Measurements from ENCODE around the gene PTPRM.

PTPRM gene

DNA sequence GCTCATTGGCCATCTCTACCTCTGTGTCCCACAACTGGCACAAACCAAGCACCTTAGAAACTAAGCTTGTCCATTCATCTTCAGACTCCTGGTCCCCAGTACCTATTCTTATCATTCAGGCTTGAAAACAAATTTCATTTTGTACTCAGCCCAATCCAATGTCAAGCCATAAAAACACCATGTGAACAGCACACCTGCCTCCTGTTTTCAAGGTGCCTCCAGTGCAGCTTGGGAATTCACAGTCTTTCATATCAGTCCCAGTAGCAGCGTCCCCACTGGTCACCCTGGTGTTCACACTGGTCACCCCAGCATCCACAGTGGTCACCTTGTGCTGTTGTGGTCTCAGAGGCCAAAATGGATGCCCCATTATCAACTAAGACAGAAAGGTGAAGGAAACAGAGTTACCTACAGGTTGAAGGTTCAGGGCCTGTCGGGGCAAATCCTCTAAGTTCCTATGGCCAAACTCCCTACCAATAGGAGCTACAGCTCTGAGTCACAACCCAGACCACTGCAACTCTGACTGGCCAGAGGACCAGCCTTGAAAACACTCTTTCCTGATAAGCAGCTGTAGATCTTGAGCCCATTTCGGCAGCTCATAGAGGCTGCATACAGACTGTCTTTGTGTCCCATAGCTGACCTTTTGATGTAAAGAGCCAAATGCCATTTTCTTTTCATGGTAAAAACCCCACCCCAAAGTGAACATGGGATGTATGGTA is 782.6 kb downstream of the PTPRM start:
- no peak for DNase-seq

DNA sequence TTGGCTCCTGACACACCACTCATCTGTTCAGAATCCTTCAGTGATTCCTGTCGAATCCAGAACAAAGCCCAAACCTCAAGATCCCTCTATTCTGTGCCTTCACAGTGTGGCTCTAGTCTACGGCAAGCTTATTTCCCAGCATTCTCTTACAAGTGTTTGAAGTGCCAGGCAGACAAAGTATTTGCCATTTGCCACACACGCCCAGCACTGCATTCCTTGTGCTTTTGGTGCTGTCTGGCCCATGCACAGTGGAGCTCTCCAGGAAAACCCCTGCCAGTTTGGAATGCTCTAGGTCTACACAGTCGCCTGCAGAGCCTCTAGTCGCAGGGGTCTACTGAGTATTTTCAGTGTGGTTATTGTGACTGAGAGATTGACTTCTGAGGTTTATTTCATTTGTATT is 783.5 kb downstream of the PTPRM start:
- no peak for DNase-seq

DNA sequence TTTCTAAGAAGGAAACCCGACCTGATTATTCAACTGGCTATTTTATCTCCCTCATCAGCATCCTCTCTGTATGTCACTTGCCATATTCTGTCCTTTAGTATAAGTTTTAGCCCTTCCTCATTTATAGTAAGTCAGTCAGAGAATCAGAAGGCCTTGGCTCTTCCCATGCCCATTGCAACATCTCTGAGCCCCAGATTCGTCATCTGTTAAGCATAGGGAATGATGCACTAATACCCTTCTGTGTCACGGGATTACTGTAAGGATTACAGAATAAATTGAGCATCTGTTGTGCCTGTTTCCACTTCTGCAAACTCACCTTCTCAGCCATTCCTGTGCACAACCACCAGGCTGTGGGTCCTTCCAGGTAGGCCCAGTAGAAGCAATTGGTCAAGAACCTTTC is 784.0 kb downstream of the PTPRM start:
- no peak for DNase-seq

DNA sequence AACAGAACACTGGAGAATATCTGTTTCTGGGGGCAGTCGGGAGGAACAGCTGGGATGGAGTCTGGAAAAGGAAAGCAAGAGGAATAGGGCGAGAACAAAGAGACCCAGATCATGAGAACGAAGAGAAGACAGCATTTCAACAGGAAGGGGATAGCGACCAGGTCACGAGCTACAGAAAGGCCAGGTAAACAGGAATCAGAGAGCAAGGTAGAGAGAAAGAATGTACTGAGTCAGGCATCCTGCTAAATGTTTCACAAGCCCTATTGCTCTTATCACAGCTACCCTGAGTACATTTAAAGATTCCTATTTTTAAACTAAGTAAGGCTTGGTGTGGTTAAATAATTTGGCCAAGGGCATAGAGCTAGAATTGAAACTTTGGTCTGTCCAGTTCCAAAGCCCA is 787.2 kb downstream of the PTPRM start:
- DNase-seq: no peak

DNA sequence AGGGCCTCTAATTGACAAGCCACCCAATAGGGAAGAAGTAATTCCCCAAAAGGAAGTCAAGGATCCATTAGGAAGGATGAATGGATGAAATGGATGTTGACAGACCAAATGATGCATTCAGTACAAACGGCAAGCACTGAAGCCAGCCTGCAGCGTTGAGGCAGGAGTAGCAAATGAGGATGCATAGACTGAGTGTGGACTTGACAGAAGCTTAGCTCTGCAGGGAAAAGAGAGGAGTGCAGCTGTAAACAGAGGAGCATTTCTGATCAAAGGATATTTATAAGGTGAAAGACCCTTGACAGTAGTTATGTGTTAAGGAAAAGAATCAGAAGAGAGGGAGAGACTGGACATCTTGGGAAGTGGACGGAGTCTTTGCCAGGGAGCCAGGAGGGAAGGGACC is 788.9 kb downstream of the PTPRM start:
- DNase-seq: no peak

DNA sequence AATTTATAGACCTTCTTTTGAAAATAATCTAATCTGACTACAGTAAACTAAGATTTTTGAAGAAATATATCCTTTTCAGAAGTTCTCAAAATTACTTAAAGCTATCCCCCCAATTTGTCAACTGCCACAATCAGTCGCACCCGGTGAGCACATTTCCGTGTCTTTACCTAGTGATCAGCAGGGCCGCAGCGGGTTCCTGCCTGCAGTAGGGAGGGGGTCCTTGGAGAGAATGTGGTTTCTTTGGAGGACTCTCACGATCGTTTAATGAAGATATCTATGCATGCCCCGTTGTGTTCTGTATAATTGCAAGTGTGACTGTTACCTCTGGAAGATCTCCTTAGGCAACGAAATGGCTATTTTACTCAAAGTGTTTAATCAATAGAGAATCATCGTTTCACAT is 790.2 kb downstream of the PTPRM start:
- no peak for DNase-seq

DNA sequence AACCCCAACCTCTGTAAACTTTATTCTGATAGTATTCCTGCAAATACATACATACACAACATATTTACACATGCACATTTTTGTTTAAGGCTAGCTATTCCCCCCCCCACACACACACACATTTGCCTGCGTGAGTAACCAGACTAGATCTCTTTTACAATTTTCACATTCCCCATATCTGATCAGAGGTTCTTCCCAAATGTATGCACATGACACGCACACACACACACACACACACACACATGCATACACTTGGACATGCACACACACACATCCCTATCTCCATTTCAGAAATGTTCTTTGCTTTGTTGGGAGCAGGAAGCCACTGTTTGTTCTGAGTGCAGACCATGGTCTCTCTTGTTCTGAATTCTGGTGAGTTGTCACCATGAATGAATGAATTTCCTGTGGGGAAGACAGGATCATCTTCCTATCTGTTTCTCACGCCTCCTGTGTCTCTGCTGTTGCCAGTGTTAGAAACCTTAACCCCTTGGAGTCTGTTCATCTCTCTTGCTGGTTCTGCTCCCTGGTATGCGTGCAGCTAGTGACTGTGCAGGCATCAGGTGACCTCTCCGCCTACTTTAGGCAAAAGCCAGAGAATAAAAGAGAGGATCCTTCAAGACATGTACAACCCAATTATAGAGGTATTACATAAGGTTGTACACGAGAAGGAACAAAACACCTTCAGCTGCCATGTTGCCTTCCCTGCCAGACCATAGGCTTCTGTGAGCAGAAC is 791.1 kb downstream of the PTPRM start:
- no peak for DNase-seq

DNA sequence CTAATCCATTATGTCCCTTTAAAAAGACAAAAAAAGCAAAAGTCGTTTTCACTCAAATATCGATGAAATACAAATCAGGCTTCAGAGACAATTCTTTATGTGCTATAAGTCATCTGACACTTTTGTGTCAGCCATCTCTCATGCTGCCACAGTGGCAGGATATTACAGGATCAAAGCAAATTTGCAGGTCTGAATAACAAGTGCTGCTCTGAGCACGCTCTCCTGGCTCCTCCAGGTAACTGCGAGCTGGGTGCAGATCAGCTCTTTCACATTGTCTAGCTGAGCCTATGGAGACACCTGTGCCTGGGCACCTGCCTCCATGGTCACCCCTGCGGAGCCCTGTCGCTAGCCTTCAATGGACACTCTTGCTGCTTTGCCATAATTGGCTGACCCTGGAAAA is 792.0 kb downstream of the PTPRM start:
- no peak for DNase-seq

DNA sequence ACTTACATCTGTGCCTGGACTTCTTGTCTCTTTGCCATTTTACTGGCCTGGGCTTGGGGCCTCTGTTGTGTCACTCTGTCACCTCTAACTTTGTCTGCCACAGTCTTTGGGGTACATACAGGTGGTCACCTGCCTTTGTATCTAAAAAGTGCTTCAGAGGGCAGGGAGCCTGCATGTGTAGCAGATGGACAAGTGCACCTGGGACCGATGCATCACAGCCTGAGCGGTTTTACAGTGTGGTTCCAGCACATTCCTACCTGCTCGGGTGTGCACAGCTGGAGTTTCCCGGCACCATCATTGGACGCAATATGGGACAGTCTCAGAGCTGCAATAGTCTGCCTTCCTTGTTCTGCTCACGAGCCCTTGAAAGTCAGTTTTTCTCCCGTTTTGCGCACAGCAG is 792.4 kb downstream of the PTPRM start:
- no peak for DNase-seq

DNA sequence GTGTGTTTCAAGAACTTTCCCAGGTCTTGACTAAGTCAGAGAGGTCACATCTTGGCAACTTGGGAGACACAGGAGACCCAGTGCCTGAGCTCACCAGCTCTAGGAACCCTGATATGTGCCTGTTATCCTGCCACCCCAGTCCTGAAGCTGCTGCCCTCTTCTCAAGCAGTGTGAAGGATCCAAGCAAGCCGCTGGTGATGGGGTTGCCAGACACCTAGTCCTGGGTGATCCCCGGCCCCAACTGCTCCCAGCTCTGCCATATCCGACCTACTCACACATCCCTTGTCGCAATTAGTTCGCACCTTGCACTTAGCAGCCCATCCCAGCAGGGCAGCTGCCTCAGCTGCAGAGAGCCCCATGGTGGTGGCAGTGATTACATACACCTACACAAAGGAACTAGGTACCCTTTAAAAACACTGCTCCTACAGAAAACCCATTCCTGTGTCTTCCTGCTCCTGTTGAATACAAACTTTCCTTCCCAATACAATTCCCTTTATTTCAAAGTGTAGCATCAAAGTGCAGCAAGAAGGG is 794.9 kb downstream of the PTPRM start:
- no peak for DNase-seq

DNA sequence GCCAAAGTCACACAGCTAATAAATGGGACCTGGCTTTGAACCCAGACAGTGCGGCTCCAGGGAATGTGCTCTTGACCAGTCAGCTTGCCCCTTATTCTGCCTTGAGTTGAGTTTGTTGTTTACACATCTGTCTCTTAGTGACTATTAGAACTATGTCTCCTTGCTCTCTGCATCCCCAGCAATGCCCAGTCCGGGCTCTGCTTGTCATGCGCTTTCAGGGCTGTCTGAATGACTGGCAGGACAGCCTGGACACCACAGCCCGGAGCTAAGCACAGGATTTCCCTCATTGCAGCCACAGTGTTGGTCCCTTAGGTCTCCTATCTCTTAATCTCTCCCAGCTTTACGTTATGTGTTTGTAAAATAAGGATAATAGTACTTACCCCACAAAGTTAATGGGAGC is 795.7 kb downstream of the PTPRM start:
- no peak for DNase-seq

DNA sequence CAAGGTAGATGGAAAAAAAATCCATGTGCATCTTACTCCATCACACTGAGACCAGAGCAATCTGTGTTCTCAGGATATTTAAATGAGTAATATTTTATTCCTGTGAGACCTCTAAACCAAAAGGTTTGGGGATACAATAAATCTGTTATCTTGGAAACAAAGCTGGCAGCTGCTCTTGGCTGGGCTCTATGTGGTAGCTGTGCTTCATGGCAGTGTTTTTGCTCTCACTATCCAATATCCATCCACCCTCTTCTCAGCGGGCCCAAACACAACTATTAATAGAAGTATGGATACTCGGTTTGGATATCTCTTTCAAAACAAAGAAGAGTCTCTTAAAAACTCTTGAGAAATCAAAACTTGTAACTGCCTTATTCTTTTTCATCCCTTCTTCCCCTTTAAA is 797.3 kb downstream of the PTPRM start:
- no peak for DNase-seq

DNA sequence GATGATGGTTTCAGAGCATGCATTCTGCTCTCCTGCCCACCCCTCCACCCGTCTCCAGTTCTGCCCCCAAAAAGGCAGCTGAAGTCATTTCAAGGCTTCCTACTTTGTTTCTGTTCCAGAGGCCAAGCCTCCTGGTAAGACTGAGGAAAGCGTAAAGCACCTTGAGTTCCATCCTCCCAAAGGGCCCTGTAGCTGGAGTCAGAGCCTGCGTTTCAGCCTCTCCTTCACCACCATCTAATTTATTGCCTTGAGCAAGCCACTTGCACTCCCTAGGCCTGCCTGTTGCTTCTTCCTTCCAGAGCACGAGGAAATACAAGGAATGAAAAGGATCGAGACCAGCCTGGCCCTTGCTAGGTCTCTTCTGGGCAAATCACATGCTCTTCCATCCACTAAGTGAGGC is 797.9 kb downstream of the PTPRM start:
- DNase-seq: no peak

DNA sequence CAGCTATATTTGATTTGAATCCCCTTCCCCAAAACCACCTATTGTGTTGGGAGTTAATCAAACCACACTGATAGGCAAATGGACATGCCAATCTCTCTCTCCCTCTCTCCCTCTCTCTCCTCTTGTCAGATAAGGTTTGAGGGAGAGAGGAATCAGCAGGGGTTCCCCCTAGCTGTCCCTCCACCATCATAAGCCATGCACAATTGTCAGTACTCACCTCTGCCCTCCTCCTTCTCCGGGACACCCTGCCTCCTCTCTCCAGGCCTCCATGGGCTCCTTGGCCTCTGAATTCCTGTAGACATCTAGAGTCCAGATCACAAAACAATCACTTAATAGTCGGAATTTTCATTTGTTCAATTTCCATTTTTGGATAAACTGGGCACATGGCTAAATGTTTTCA is 798.4 kb downstream of the PTPRM start:
- no peak for DNase-seq

DNA sequence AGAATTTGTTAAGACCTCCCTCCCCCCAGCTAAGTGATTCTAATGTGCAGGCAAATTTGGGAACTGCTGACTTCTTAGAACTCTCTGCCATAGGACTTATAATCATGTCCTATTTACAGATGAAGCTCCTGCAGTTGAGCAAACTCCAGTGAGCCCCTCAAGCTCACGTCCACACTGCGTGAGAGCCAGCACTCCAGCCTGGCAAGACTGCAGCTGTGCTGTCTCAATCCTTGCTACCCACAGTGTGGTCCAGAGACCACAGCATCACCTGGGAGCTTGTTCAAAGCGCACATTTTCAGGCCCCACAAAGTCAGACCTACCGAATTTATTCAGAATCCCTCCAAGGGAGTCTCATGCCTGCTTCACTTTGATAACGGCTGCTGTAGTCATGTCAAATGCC is 799.0 kb downstream of the PTPRM start:
- DNase-seq: no peak

DNA sequence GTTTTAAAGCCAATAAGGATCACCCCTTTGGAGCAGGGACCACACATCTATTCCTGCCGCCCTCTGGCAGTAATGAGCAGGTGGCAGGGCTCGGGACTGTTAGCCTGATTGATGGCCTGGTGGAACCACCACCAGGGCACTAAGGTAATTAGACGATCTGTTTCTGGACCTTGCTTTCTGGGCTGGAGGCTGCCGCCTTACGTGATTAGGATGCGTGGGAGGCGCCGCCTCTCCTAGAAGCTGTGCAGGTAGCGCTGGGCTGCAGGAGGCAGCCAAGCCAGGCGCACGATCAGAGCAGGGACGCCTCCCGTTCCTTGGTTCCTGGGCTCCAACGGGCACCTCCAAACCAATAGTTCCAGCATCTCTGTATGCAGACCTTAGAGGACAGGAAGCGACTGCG is 799.5 kb downstream of the PTPRM start:
- DNase-seq: no peak

DNA sequence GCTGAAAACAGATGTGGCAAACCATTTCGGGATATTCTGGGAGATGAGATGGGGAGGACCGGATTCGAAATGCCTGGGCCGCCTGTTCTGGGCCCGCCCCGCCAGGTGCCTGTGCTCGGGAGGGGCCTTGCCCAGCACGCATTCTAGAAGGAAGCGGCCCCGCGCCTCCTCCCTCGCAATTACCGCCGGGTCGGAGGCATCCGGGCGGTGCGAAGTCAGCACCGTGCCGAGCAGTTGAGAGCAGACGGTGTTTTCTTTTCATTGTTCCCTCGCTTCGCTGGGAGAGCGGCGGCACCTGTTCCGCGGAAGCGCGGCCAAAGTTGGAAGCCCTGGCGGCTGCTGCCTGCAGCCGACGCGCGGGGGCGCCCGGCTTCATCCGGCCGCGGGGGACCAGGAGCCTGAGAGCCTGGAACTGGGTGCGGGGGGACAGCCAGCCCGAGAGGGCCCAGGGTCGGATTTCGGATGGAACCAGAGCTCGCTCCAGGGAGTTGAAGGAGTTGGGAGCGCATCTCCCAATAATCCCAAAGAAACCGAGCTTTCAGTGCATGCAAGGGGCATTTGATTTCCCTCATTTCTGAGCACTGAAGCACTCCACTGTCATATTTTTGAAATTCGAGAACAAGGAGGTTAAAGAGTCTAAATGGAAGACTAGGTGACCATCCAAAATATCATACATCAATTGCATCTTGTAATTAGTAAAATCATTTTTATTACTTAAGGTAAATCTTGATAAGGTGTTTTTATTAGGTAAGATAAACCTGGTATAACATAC is 800.3 kb downstream of the PTPRM start:
- DNase-seq: peak; percentile 79

DNA sequence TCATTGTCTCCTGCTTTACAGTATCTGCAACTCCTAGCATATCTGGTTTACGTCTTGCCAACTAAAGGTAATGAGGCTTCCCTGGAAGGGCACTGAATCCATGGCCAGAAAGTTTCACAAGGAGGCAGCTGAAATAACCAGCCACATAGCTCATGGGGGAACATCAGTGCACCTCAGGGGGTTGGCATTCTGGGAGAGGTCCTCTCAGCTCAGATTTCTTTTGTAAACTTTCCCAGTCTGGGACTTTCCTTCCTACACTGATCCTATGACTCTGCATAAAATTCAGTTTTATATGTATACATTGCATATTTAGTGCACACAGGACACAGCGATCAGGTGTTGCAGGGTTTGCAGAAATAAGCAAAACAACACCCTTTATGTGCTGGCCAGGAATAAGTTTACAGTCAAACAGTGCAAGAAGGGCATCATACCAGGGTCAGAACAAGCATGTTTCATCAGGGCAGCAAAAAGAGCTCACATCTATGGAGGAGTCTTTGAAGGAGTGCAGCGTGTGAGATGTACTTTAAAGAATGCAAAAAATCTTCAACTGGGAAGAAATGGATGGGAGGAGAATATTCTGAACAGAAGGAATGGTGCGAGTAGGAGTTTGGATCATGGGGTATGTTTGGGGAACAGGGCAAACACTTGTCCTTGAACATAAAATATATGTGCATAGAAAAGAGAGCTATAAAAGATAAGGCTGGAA is 801.5 kb downstream of the PTPRM start:
- no peak for DNase-seq

DNA sequence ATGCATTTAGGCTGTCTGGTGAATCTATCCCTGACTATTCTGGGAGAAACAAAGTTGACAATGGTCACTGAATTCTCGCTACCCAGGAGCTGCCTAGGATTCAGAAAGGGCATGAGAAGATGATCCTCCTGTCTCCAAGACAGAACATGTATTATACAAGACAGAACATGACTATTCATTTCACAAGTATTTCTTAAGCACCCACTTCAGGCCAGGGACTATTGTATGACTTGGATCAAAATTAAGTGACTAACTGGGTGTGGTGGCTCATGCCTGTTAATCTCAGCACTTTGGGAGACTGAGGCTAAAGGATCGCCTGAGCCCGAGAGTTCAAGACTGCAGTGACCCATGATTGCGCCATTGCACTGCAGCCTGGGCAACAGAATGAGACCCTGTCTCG is 806.4 kb downstream of the PTPRM start:
- DNase-seq: no peak

DNA sequence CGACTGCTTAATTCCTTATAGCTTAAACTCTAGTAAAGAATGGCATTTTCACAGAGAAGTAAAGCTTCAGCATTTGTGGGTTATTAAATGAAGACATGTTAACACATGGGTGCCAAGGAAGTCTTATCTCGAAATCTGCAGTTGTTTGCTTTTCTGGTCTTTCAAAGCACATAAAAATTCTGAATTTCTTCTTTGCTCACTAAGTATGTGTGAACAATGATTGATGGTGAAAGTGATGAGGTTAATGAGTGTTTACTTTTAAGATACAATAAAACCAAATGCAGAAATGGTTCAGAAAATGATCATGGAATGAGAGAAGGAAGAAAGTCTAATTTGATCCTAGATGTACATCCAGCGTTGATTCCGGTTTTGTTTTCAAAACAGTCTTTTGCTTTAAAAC is 807.6 kb downstream of the PTPRM start:
- DNase-seq: no peak

DNA sequence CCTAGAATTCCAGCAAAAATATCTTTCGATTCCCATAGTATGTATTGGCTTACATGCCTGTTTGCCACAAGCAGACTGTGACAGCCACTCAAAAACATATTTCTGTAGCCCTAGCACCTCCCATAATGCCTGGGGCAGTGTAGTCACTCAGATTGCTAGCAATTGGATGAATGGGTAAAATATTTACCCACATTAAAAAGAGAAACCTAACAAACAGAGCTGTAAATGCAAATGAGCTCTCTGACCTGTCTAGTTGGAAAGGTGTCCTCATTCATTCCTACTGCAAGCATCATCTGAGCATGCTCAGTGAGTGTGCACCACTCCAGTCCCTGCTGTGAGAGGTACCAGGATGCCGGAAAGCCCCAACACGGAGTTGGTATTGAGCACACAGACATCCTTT is 808.1 kb downstream of the PTPRM start:
- DNase-seq: no peak

DNA sequence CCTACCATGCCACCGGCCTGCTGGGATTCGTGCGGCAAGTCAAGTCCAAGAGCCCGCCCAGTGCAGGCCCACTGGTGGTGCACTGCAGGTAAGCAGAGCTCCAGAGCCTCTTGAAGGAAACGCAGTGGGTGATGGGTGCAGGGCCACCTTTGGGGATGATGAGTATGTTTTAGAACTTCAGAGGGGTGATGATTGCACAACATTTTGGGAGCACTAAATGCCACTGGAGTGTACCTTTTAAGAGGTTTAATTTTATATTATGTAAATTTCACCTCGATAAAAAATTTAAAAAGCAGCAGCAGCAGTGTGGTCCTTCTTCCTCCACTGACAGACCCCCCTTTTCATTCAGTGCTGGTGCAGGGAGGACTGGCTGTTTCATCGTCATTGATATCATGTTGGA is 809.0 kb downstream of the PTPRM start:
- DNase-seq: no peak

All from NCI-H2171 (cell line).